Colonic mucosa (tissue), 4 donors: ENCODE measurements around the gene ALDH1A1. TPM values are rescaled to one million over a fixed set of nuclear protein-coding genes. Genes with fewer than 3 reads are reported as not detected.

Source experiments
- DNase-seq: peaks from one replicate; pipeline ENCODE4 v3.0.0-alpha.2; 2020
- H3K27ac ChIP-seq: fragments of 200-600 bp; one replicate; pipeline ENCODE4 v1.8.0; 2021
- H3K27me3 ChIP-seq: fragments of 200-600 bp; one replicate; pipeline ENCODE4 v1.8.0; 2021
- H3K36me3 ChIP-seq: fragments of 200-600 bp; one replicate; pipeline ENCODE4 v1.8.0; 2021
- H3K4me1 ChIP-seq: fragments of 200-600 bp; one replicate; pipeline ENCODE4 v1.8.0; 2021; ENCODE audit warnings: mild to moderate bottlenecking
- H3K4me3 ChIP-seq: fragments of 200-600 bp; one replicate; pipeline ENCODE4 v1.8.0; 2021
- H3K9ac ChIP-seq, 2 donors: one replicate each; pipeline ENCODE4 v1.7.0; 2013; ENCODE audit warnings: control low read depth in 2 of 2, low read depth in 2 of 2, low read length in 2 of 2
- H3K9me3 ChIP-seq: fragments of 200-600 bp; one replicate; pipeline ENCODE4 v1.8.0; 2021
- intact Hi-C: fragments of 100-400 bp; cut with DNase I; formaldehyde crosslinking; loops from one replicate; pipeline ENCODE4 v1.14.1; 2022
- total RNA-seq, 2 donors: library from RNA; stranded (reverse); fragmentation: NEBNext Ultra II Directional in 1 of 2; extraction: Animal tissue kit (Norgen Biotek cat#: 25700) in 1 of 2; gene quantifications; one replicate each; pipeline ENCODE4 v1.2.1, GENCODE V29; 2021
- TF ChIP-seq, protein P1 (sequence below): fragments of 200-600 bp; IDR thresholded peaks from one replicate; pipeline ENCODE4 v1.8.0; 2022; ENCODE audit warnings: antibody characterized with exemption, mild to moderate bottlenecking
- donor health status: healthy.
- donor health status: DM: no; HTN: no; CAD: no.
- donor health status: DM: no; HTN: no; CAD: no.

ALDH1A1 gene
- total RNA-seq, 2 donors from 2014 or later: 61.3 to 102 TPM

DNA sequence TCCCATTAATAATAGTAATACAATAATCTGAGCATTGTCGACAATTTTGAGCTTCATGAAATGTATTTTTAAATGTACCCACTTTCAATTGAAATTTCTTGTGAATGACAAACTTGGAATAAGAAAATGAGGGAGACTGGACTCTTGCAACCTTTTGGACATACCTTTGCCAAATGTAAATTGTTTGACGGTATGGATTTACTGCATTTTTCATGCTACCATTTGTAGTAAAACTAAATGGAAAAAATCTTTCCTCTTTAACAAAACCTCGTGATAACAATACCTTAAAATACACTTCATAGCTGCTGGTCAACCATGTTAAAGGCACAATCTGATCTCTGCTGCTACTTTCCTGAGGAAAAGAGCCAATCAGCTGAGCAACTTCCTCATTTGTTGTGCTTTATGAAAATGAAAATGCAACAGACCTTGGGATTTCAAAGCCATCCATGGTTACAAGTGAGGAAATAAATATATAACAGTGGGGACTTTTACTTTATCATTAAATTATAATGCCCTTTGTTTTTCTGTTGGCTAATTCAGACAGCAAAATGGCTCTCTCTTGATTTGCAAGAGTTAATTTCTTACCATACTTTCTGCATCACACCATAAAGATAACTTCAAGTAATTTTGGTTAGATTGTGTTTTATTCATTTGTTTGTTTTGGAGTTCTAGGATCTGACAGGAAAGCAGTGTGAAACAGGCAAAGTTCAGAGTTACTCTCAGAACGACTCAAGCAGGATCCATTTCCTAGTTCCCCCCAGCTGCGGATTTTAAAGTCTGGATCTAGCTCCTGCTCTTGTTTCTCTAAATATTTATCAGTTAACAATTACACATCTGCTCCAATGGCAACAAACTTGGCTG is 1.1 kb downstream of the ALDH1A1 start:
- peak; percentile 33 for DNase-seq
- intact Hi-C loops: loop anchor here (10.0 kb wide), 1 partner anchor 77 kb away; no protein-coding TSS in a partner anchor

DNA sequence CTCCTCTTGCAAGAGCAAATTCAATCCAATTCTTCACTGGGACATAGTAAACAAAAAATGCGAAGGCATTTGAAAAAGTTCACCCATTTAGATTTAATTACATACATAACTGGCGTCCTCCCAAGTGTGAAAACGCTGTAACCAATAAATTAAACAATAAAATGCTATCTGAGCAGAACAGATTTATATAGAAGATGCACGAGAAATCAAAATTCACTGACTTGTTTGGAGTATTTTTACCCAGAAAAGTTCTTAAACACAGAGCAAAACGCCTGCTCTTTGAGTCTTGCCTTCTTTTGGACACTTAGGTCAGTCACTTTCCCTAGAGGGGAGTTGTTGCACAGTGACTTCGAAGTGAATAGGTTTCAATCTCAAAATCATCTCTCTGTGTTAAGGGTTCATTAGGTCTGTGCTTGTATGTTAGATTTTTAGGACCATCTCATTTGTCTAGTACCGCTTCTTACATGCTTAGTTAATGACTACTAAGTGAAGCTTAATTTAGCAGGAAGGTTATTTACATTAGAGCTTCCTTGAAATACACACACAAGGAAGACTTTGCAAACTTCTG is 1.9 kb downstream of the ALDH1A1 start:
- Histone ChIP-seq H3K27me3 (no peaks in the 10 kb centered on the region), H3K9me3 (no peaks in the 10 kb centered on the region), H3K4me3 (peak overlapping the region; percentile 4), H3K9ac (peak overlapping the region in 1 of 2 donors; percentile 74), H3K4me1 (peaks cover 15% of the 10 kb centered on the region), H3K36me3 (no peaks in the 10 kb centered on the region), H3K27ac (peak overlapping the region; percentile 39)
- DNase-seq: no peak
- TF ChIP-seq, protein P1, sequence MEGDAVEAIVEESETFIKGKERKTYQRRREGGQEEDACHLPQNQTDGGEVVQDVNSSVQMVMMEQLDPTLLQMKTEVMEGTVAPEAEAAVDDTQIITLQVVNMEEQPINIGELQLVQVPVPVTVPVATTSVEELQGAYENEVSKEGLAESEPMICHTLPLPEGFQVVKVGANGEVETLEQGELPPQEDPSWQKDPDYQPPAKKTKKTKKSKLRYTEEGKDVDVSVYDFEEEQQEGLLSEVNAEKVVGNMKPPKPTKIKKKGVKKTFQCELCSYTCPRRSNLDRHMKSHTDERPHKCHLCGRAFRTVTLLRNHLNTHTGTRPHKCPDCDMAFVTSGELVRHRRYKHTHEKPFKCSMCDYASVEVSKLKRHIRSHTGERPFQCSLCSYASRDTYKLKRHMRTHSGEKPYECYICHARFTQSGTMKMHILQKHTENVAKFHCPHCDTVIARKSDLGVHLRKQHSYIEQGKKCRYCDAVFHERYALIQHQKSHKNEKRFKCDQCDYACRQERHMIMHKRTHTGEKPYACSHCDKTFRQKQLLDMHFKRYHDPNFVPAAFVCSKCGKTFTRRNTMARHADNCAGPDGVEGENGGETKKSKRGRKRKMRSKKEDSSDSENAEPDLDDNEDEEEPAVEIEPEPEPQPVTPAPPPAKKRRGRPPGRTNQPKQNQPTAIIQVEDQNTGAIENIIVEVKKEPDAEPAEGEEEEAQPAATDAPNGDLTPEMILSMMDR: no peak
- intact Hi-C loops: loop anchor here (10.0 kb wide), 1 partner anchor 76 kb away; no protein-coding TSS in a partner anchor

More for the DNA sequence above, 1.1 kb downstream of the ALDH1A1 start:
- H3K36me3 ChIP-seq: no peaks in the 10 kb centered on the region
- H3K9ac ChIP-seq: peak overlapping the region; percentile 24 to 74
- H3K27ac ChIP-seq: peak overlapping the region; percentile 39
- H3K4me3 ChIP-seq: peak overlapping the region; percentile 22
- peaks cover 15% of the 10 kb centered on the region for H3K4me1 ChIP-seq
- no peaks in the 10 kb centered on the region for H3K9me3 ChIP-seq
- no peaks in the 10 kb centered on the region for H3K27me3 ChIP-seq
- TF ChIP-seq, protein P1: no peak

DNA sequence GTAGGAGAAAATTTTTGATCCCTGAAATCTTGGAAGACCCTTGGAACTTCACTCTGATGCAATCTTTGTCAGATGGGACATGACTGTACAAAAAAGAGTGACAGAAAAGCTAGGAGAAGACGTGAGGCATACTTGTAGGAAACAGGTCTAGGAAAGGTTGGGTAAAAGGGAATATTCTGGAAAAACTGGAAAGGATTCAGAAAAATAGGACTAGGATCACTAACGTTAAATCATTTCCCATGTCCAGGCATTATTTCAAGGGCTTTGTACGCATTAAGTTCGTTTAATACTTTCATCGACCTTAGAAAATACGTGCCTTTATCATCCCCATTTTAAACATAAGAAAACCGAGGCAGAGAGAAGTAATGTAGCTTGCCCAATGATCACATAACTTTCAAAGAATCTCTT is 2.9 kb downstream of the ALDH1A1 start:
- TF ChIP-seq, protein P1: no peak
- DNase-seq: no peak
- no peaks in the 10 kb centered on the region for H3K27me3 ChIP-seq
- H3K9ac ChIP-seq: peak overlapping the region in 1 of 2 donors; percentile 74
- intact Hi-C loops: loop anchor here (10.0 kb wide), 1 partner anchor 75 kb away; no protein-coding TSS in a partner anchor
- peaks cover 14% of the 10 kb centered on the region for H3K4me1 ChIP-seq
- H3K27ac ChIP-seq: peak overlapping the region; percentile 9
- no peak overlapping the region for H3K4me3 ChIP-seq
- no peaks in the 10 kb centered on the region for H3K36me3 ChIP-seq
- H3K9me3 ChIP-seq: no peaks in the 10 kb centered on the region

DNA sequence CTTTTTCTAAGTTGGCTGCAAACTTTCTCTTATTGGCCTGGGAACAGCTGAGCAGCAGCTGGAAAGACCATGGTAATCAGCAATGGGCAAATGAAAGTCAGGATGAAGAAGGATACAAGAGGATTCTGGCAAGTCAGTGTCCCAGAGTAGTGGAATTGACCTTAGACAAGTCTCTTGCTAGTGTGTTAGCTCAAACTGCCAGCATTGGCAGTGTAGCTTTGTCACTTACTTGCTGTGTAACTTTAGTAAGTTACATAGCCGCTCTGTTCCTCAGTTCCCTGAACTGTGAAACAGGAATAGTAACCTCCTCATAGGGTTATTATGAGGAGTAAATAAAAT is 3.6 kb downstream of the ALDH1A1 start:
- Histone ChIP-seq H3K9me3 (no peaks in the 10 kb centered on the region), H3K36me3 (no peaks in the 10 kb centered on the region), H3K9ac (peak overlapping the region in 1 of 2 donors; percentile 62), H3K4me1 (peaks cover 7% of the 10 kb centered on the region), H3K27me3 (no peaks in the 10 kb centered on the region), H3K27ac (peak overlapping the region; percentile 10), H3K4me3 (no peak overlapping the region)
- DNase-seq: no peak
- intact Hi-C loops: no loop called here
- TF ChIP-seq, protein P1: no peak

DNA sequence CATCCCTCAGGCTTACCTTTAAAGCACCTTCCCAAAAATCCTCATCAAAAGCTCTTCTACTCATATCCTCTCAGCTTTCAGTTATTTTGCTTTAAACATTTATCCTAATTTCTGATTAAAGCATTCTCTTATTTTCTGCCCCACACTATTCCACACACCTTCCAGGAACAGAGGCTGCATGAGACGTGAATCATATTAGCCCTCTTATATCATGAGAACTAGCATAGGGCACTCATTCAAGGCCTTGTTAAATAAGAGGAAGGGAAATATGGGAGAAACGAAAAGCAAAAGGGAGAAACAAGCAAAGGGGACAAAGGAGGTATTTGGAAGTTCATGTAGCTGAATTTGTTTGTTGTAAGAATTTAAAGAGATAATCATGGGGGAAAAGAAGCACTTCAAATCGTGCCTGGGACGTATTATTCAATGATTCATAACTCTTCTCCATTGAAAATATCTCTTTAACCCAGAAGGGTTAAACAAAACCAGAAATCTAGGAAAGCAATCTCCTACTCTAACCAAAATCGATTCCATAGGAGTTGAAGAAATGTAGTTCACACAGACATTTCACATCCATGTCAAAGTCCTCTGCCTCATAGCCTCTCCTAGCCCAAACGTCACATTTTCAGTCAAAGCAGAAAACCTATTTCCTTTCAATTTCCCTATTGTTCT is 4.1 kb downstream of the ALDH1A1 start:
- Histone ChIP-seq H3K9ac (peak overlapping the region in 1 of 2 donors; percentile 62), H3K4me1 (peaks cover 2% of the 10 kb centered on the region), H3K4me3 (no peak overlapping the region), H3K36me3 (no peaks in the 10 kb centered on the region), H3K27ac (peak overlapping the region; percentile 25), H3K9me3 (no peaks in the 10 kb centered on the region), H3K27me3 (no peaks in the 10 kb centered on the region)
- DNase-seq: no peak
- intact Hi-C loops: no loop called here
- TF ChIP-seq, protein P1: no peak
